HepG2 (cell line): ENCODE data around the gene RAI14. TPM values are rescaled to one million over a fixed set of nuclear protein-coding genes. Genes with fewer than 3 reads are reported as not detected.

Experiments
- ATAC-seq: fragments of 200-7000 bp; cut with Tn5 transposase; 3 replicates; pipeline ENCODE4 v1.9.1; 2020; ENCODE audit warnings: mild to moderate bottlenecking, moderate library complexity
- BruUV-seq: library from RNA; stranded (reverse); fragments of 400-500 nt; replicated peaks from 2 replicates; lab custom pipeline; 2021; lab: Mats Ljungman, UMichigan
- CTCF ChIA-PET: fragments of 300-600 bp; formaldehyde crosslinking; extraction: SDS; loops from one replicate; lab custom pipeline; 2021; ENCODE audit warnings: low total read pairs, inconsistent platforms, low intra/inter-chr PET ratio; lab: Yijun Ruan, JAX
- POLR2A ChIA-PET: fragments of 350-600 bp; sonication (Branson Sonifier 250); formaldehyde crosslinking; loops from one replicate; lab custom pipeline; 2020; ENCODE audit warnings: antibody characterized with exemption, inconsistent platforms; lab: Yijun Ruan, JAX
- DNase-seq: peaks from one replicate; pipeline ENCODE4 v3.0.0-alpha.2; 2015; ENCODE audit warnings: low spot score
- FAIRE-seq: peaks from 3 replicates; lab custom pipeline; 2011; peaks lifted over from hg19 to GRCh38; lab: Jason Lieb, UNC
- H2AFZ ChIP-seq: one replicate; pipeline ENCODE4 v1.6.1; 2011; ENCODE audit warnings: low read length, inconsistent platforms
- H3K27ac ChIP-seq: fragments of 300-600 bp; 3 replicates; pipeline ENCODE4 v1.8.0; 2011; ENCODE audit warnings: mixed run types, mild to moderate bottlenecking, mixed read lengths, low read length, inconsistent platforms; ENCODE audit not compliant: insufficient read depth; ENCODE audit errors: extremely low read length
- H3K27me3 ChIP-seq, 2 experiments: fragments of 200-600 bp in 1 of 2; 2 replicates in 1 of 2; 3 replicates in 1 of 2; pipeline versions ENCODE4 v1.6.0 to v1.8.0; 2011; ENCODE audit warnings: low read length in 2 of 2, mild to moderate bottlenecking in 2 of 2, moderate library complexity in 2 of 2, inconsistent platforms in 1 of 2; ENCODE audit not compliant: insufficient read depth in 2 of 2, control insufficient read depth in 1 of 2
- H3K36me3 ChIP-seq, 2 experiments: fragments of 200-600 bp in 1 of 2; replicated peaks in 1 of 2; 2 replicates in 1 of 2; 3 replicates in 1 of 2; pipeline versions ENCODE4 v1.5.1 to v1.8.0; 2011; ENCODE audit warnings: low read length in 2 of 2, inconsistent platforms in 1 of 2; ENCODE audit not compliant: insufficient read depth in 2 of 2, control insufficient read depth in 1 of 2
- H3K4me1 ChIP-seq: 2 replicates; pipeline ENCODE4 v1.5.1; 2012; ENCODE audit warnings: low read length, inconsistent platforms; ENCODE audit not compliant: insufficient read depth
- H3K4me2 ChIP-seq: 2 replicates; pipeline ENCODE4 v1.6.0; 2011; ENCODE audit warnings: low read depth, low read length, inconsistent platforms
- H3K4me3 ChIP-seq, 3 experiments: fragments of 200-600 bp in 1 of 3; sonication (generic), shearing (Covaris generic) in 1 of 3; replicated peaks in 1 of 3; 2 replicates each; pipeline ENCODE4 v1.5.1; 2011 to 2016; ENCODE audit warnings: low read length in 3 of 3, inconsistent platforms in 2 of 3, low read depth in 2 of 3, mild to moderate bottlenecking in 2 of 3, control low read depth in 1 of 3, mixed read lengths in 1 of 3; ENCODE audit not compliant: insufficient read depth in 1 of 3
- H3K79me2 ChIP-seq: one replicate; pipeline ENCODE4 v1.6.1; 2011; ENCODE audit warnings: low read length, inconsistent platforms; ENCODE audit not compliant: insufficient read depth
- H3K9ac ChIP-seq: 2 replicates; pipeline ENCODE4 v1.6.0; 2011; ENCODE audit warnings: mild to moderate bottlenecking, low read depth, low read length, inconsistent platforms; ENCODE audit not compliant: insufficient read depth
- H3K9me3 ChIP-seq: 2 replicates; pipeline ENCODE4 v1.5.1; 2012; ENCODE audit warnings: mild to moderate bottlenecking, low read length
- H4K20me1 ChIP-seq: 2 replicates; pipeline ENCODE4 v1.6.0; 2011; ENCODE audit warnings: inconsistent platforms, mild to moderate bottlenecking, low read length, moderate library complexity; ENCODE audit not compliant: insufficient read depth
- ATRX ChIP-seq: sonication (generic); formaldehyde crosslinking; IDR thresholded peaks from 2 replicates; pipeline ENCODE4 v1.4.0; 2020; ENCODE audit warnings: missing genetic modification reagents, borderline replicate concordance
- HMGXB3 ChIP-seq: sonication (generic); formaldehyde crosslinking; IDR thresholded peaks from 2 replicates; pipeline ENCODE4 v1.4.0; 2020; ENCODE audit warnings: missing genetic modification reagents, borderline replicate concordance
- MAFF ChIP-seq: IDR thresholded peaks from 2 replicates; pipeline ENCODE4 v1.6.1; 2011; ENCODE audit warnings: low read depth, low read length, improper control_type of control experiment
- MAFK ChIP-seq, 2 experiments: IDR thresholded peaks in 1 of 2; conservative IDR thresholded peaks in 1 of 2; 2 replicates each; pipeline ENCODE4 v1.6.1; 2011; ENCODE audit warnings: improper control_type of control experiment in 2 of 2, low read length in 2 of 2
- MLLT10 ChIP-seq: sonication (generic); formaldehyde crosslinking; IDR thresholded peaks from 2 replicates; pipeline ENCODE4 v1.4.0; 2020; ENCODE audit warnings: missing genetic modification reagents
- PHF5A ChIP-seq: IDR thresholded peaks from one replicate; pipeline ENCODE4 v1.6.1; 2018; ENCODE audit warnings: low read depth, missing genetic modification reagents; ENCODE audit not compliant: unreplicated experiment
- SATB2 ChIP-seq: sonication (generic); formaldehyde crosslinking; IDR thresholded peaks from 2 replicates; pipeline ENCODE4 v1.5.0; 2020; ENCODE audit warnings: missing genetic modification reagents
- TMF1 ChIP-seq: sonication (generic); formaldehyde crosslinking; IDR thresholded peaks from 2 replicates; pipeline ENCODE4 v1.8.1; 2022; ENCODE audit warnings: low read depth, missing genetic modification reagents
- ZMAT5 ChIP-seq: sonication (generic); formaldehyde crosslinking; IDR thresholded peaks from 2 replicates; pipeline ENCODE4 v1.5.0; 2020; ENCODE audit warnings: mild to moderate bottlenecking, low read depth, missing genetic modification reagents, borderline replicate concordance
- whole genome bisulfite sequencing: methylation state at CpG from one replicate; pipeline ENCODE4 v1.1.6; 2017; ENCODE audit warnings: low lambda C conversion rate; 5-methylcytosine and 5-hydroxymethylcytosine counted together
- in situ Hi-C: cut with HindIII; loops from 2 replicates; pipeline ENCODE4 v1.10.0; 2017; ENCODE audit warnings: low pct_unique_long_range_greater_than_20kb; ENCODE audit not compliant: extremely low pct_ligation_motif_present
- intact Hi-C: fragments of 100-400 bp; cut with micrococcal nuclease; formaldehyde crosslinking; loops from one replicate; pipeline ENCODE4 v1.10.0; 2022; ENCODE audit not compliant: unreplicated experiment
- polyA plus RNA-seq, 8 experiments: library from polyadenylated mRNA; depleted of rRNA in 3 of 8; stranded (reverse) in 7 of 8; unstranded in 1 of 8; fragments of >200 nt; fragmentation: Illumina TruSeq in 4 of 8; extraction: Trizol in 4 of 8; gene quantifications; 2 replicates each; pipeline versions ENCODE4 v1.2.1 to v1.2.3, GENCODE V29; 2011 to 2016; ENCODE audit warnings: low read depth in 4 of 8, missing spikeins in 1 of 8, mixed read lengths in 1 of 8; ENCODE audit not compliant: insufficient read depth in 1 of 8
- total RNA-seq, 5 experiments: library from RNA; depleted of rRNA; stranded (reverse); fragments of >200 nt; fragmentation: Illumina TruSeq; extraction: Trizol; gene quantifications; 2 replicates each; pipeline ENCODE4 v1.2.3, GENCODE V29; 2016; ENCODE audit warnings: low read depth in 1 of 5

Gene RAI14
- total and polyA plus RNA-seq, 2 of the 13 experiments (the other 11 are each of a cell fraction or from before 2014, with no cell fraction given) = 12.6 to 18.2 TPM

- no peak for TF ChIP-seq HMGXB3 (CRISPR knock-in tag)
- TF ChIP-seq TMF1 (CRISPR knock-in tag) = no peak
- TF ChIP-seq SATB2 = no peak
Observed at GRCh38 chr5:34842554-34842953, 186.4 kb downstream of the RAI14 start (continued).

GRCh38 chr5:34843497-34843896 is 187.4 kb downstream of the RAI14 start:
- Histone ChIP-seq H3K4me1 (peaks cover 24% of the 10 kb centered on the region), H3K27ac (no peak overlapping the region), H2AFZ (no peak overlapping the region), H3K9me3 (no peaks in the 10 kb centered on the region), H3K79me2 (no peaks in the 10 kb centered on the region), H3K36me3 (no peaks in the 10 kb centered on the region), H3K4me2 (no peak overlapping the region), H4K20me1 (no peaks in the 10 kb centered on the region), H3K4me3 (no peak overlapping the region), H3K9ac (no peak overlapping the region), H3K27me3 (no peaks in the 10 kb centered on the region; a peak in 1 of 5 replicates)
- 0 out of 2 replicates have a peak, but pooled peaks have one; percentile 23 for TF ChIP-seq MAFF
- no peak for TF ChIP-seq ATRX (CRISPR knock-in tag)
- TF ChIP-seq MAFK (conservative IDR thresholded peaks at IDR 0.05 in 1 of 2, IDR thresholded peaks at IDR 0.05 in 1 of 2; ENCODE audit: low read length in 2 of 2) = peak; percentile 45 to 54; a peak in 3 of 4 replicates
- TF ChIP-seq MLLT10 (CRISPR knock-in tag) = no peak
- no peak for TF ChIP-seq PHF5A (CRISPR knock-in tag)
- TF ChIP-seq ZMAT5 = no peak
- ChIA-PET POLR2A (no interaction called here), CTCF (no interaction called here)
- in situ Hi-C loops (no loop called here), intact Hi-C loops (no loop called here)
- no peak for DNase-seq
- BruUV-seq = no TSS peak
- no peak for FAIRE-seq
- no peak for ATAC-seq
- 83% methylated on average over 2 of the region's 2 CpGs for WGBS
